ENCODE measurements around the gene RRBP1.

Gene RRBP1

DNA sequence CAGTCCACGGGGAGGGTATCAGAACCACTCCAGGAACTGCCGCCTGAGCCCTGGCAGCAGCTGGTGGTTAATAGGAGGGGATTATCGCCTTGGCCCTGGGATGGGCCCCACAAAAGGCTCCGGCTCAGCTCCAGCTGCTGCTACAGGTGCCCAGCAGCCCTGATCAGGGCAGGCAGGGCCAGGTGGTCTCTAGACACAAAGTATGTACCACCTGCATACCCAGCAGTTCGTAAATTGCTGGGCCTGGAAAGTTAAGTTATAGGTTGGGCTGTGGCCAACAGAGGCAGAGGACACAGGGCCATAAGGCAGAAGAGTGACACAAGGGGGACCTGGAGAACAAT is 35.1 kb downstream of the RRBP1 start:
- DNase-seq (ENCODE audit: low spot score): no peak

DNA sequence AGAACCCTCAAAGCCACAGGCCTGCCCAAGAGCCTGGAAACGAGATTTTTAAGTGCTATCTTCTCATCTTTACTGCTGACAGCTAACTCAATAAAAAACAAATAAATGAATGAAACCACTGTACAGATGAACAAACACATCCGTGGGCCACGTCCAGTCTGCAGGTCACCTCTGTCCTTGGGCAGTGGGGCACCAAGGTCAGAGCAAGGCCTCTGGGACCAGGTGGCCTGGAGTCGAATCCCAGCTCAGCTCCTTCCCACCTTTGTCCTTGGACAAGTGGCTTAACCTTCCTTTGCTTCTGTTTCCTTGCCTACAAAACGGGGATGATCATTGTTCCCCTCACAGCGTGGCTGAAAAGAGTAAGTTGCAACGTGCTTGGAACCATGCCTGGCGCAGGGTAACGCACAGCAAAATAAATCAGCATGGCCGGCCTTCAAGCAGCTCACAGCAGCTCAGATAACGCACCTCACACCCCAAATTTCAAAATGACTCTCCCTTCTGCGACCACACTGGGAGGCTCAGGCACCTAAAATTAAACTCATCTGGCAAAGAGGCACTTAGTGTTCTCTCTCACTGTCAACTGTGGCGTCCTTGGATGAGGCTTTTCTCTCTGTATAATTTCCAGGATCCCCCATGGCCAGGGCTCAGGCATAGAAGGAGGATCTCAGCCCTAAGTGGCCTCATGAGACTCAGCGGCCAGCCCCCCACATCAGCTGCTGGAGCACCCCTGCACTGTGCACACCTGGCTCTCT is 35.7 kb downstream of the RRBP1 start:
- no peak for DNase-seq (ENCODE audit: low spot score)

DNA sequence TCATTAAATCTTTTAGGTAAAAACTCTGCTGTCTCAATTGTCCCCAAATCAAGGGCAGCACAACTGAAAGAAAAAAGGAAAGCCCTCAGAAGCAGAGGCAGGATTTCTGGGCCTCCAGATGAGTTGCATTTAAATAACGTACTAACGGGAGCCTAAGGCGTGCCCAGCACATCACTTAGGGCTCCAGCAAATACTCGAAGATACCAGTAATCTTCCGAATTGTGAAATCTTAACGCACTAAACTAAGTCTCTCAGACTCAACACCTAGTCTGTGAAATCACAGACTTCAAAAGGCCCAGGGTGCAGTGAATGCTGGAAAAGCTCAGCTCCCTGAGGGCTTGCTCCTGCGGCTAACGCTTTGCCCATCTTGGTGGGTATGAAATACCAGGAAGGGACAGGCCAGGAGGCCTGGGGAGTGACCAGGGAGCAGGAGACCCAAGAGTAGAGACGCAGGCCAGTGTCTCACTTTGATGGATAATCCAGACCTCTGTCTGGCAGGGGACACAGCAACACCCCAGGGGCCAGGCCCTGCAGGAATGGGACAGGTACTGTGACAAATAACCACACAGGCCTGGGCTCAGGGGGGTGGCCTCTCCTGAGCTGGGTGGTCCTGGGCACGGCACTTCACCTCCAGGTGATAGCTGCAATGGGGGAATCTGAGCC is 36.4 kb downstream of the RRBP1 start:
- no peak for DNase-seq (ENCODE audit: low spot score)

- no peak for DNase-seq (ENCODE audit: low spot score)
These were observed 37.0 kb downstream of the RRBP1 start for GRCh38 chr20:17645010-17645409.

- DNase-seq (ENCODE audit: low spot score): no peak
These were observed 37.6 kb downstream of the RRBP1 start for GRCh38 chr20:17644451-17644850.

DNA sequence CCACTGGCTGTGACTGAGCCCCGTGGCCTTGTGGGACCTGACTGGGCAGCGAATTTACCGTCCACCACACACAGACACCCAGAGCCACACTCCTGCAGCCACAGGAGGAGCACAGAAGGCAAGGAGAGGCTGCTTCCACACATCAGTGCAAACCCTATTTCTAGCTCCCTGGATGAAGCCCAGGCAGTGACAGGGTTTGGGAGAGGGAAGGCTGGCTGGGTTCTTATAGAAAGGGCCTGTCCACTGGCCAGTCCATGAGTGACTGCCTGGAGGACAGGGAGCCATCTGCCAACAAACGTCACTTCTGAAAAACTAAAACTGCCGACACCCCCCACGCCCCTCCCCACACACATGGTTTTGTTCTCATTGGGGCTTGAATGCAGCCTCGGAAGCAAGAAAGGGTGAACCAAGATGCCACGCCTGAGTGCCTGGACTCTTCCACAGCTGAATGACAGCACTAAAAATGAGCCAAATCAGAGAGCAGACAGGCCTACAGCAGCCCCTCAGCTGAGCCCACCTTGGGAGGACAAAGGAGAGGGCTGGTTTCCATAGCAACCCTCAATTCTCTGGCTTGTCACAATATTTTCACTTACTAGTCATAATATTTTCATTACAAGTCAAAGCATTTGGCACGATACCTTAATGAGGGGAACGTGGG is 38.4 kb downstream of the RRBP1 start:
- DNase-seq (ENCODE audit: low spot score): no peak

DNA sequence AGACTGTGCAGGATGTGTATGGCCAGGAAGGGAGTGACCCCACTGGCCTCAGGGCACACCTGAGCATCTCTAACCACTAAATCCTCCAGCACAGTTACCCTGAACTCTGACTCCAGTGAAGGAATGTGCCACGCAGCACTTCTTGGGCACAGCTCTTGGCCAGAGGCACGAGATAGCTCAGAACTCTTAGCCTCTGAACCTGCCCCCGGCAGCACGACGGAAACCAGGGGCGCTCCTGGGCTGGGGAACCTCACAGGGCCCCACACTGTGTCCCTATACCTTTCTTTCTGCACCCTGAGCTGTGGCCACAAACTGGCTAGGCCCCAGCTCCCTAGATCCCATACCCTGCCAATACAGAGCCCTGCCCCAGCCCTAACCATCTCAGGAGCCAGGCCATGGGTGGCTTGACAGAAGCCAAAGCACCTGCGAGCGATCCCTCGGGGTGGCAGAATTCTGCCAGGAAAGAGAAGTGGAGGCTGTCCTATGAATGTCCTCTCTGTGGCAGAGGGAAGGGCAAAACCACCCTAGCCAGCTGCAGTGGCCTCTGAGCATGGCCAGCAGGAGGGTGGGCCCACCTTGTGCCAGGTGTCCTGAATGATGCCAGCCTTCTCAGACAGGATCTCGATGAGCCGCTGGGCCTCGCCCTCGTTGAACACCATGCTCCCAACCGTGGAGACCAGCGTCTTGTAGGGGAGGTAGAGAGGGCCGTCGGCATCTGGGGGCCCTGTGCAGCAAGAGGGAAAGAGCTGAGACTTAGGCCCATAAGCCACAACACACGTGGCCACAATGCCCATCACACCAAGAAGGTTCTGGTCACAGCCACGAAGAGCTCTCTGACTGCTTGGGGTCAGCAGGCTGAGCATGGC is 39.4 kb downstream of the RRBP1 start:
- DNase-seq (ENCODE audit: low spot score): no peak

- no peak for DNase-seq (ENCODE audit: low spot score)
These were observed 40.0 kb downstream of the RRBP1 start for GRCh38 chr20:17641993-17642392.

- DNase-seq (ENCODE audit: low spot score): no peak
These were observed 40.5 kb downstream of the RRBP1 start for GRCh38 chr20:17641520-17641964.

- DNase-seq (ENCODE audit: low spot score): no peak
These were observed 41.1 kb downstream of the RRBP1 start for GRCh38 chr20:17640875-17641378.

- DNase-seq (ENCODE audit: low spot score): no peak
These were observed 41.7 kb downstream of the RRBP1 start for GRCh38 chr20:17640146-17640874.

DNA sequence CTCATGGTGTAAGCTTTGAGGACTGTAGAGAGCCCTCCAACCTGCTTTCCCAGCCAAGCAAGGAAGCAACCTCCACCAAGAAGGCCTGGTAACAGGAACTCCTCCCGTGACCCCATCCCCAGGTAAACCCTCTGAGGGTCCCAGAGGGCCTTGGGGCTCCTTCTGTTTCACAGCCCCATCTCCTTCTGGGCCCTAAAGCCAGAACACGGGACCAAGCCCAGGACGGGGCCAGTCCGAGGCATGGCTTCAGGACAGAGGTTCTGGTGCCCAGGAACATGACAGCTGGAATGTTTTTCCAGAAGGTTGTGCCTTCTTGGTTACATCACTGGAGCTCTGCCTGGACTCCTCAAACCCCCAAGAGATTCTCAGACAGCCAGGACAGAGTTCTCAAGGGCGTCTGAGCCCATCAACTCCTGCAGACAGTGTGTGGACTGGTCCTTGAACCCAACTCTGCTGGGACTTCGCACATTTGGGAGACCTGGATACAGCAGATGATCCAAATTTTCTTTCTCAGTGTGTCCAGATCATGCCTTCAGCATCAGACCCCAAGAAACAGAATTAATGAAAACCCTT is 43.1 kb downstream of the RRBP1 start:
- no peak for DNase-seq (ENCODE audit: low spot score)

- no peak for DNase-seq (ENCODE audit: low spot score)
These were observed 43.9 kb downstream of the RRBP1 start for GRCh38 chr20:17637985-17638640.

DNA sequence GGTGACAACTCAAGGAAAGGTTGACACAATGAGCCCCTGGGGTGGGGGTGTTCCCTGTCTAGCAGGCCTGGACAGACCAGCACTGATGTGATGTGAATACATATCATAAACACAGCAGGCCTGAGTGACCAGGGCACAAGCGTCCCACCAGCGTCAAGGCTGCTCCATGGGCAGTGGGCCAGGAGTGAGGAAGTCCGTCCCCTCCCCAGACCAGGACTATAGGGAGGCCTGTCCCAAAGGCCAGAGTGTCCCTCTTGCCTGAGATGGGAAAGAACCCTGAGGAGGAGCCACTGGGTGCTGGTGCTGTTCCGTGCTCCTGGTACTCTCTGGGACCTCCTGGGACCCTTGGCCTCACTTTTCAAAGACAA is 44.6 kb downstream of the RRBP1 start:
- DNase-seq (ENCODE audit: low spot score): no peak

DNA sequence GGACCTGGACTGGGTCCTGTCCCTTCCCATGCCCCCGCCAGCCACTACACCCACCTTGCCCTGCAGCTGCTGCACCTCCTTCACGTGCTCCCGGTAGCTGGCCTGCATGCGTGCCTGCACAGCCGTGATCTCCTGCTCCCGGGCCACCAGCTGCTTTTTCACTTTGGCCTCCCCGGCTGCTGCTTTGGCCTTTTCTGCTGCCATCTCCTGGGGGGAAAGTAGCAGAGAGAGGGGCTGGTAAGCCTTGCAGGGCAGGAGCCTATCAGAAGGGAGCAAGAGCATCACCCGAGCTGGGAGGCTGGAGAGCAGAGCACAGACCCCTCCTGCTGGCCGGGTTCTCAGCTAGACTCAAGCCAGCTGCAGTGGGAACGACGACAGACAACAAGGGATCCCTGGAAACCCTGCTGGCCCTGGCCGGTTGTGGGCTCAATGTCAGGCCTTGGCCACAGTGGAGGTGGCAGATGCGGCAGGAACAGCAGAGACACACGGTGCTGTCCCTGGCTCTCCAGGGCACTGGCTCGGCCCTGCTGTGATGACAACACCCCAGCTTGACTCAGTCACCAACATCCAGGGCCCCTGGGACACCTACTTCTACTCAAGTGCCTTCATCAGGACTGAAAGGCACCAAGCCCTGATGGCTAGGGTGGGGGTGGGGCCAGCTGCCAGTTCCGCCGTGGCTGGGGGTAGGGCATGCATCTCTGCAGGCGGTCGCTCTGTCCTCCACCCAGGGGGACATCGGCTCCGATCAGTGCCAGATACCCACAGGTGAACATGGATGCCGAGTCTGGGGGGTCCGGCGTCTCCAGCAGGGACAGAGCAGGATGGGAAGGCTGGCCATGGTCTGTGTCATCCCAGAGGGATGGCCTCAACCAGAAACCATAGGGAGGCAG is 45.3 kb downstream of the RRBP1 start:
- DNase-seq (ENCODE audit: low spot score): no peak

- DNase-seq (ENCODE audit: low spot score): no peak
These were observed 46.5 kb downstream of the RRBP1 start for GRCh38 chr20:17635332-17636244.

DNA sequence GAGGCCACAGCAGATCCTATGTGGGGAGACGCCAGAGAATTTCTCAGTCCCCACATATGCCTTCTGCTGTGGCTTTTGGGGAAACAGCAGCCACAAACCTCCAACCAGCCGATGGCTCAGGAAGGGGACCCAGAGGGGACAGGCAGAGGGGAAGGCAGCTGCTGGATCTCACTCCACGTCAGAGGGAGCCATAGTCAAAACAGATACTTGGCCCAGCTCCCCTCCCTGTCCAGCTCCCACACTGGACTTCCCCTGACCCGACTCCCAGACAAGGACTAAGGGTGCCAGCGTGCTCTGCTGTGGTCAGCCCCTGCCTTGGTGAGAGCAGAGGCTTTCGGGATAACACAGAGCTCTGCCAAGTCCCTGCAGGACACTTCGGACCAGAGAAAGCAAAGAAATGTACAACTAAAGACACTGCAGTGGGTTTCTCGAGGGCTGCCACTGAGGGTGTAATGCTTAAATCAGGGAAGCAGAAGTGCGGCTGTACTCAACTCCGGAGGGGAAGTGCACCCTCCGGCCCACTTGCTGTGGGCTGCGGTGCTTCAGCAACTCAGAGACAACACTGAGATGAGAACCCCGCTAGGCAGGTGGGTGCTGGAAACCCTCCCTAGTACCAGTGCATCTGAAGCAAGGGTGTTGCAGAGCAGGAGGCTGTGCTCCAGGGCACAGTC is 47.2 kb downstream of the RRBP1 start:
- no peak for DNase-seq (ENCODE audit: low spot score)

Data from RKO (cell line).